ENCODE measurements around the gene DNAI1.
A peak's percentile ranks its signal among the peaks of the same experiment; 100 is the strongest.
"Not testable (repeated sequence)": the region's sequence is repeated elsewhere in the genome, so short reads cannot be mapped to it uniquely, and the experiment has no call there.

The DNAI1 gene

GRCh38 chr9:34458013-34458958 is at the start of gene DNAI1, which contains the start of gene FAM219A:
Gene DNAI1, plus strand, starts transcription at chr9:34458805. Its CDS starts 201 bp downstream, at chr9:34459006.
Gene FAM219A, minus strand, starts transcription at chr9:34458570. Its CDS starts 307 bp downstream, at chr9:34458263.
- intact Hi-C loops (cut with micrococcal nuclease) = loop anchor here (1.0 kb wide), 2 partner anchors 61 to 154 kb away; partner anchors contain the start of gene RPP25L
- peak within 1 kb of the TSS; percentile 82 for H3K4me3 Mint-ChIP-seq
- H3K4me1 Mint-ChIP-seq (ENCODE audit: low read depth) = peaks cover 51% of the 10 kb centered on the region
- H3K27me3 Mint-ChIP-seq = peaks cover 35% of the 10 kb centered on the region
- peaks cover 7% of the 10 kb centered on the region for H3K36me3 Mint-ChIP-seq (ENCODE audit: low read depth)
- H3K9me3 Mint-ChIP-seq = no peaks in the 10 kb centered on the region
- peak within 1 kb of the TSS; percentile 75 for H3K27ac Mint-ChIP-seq

GRCh38 chr9:34409154-34409553 is 49.5 kb upstream of the DNAI1 start:
- no peak overlapping the region for H3K27ac Mint-ChIP-seq
- intact Hi-C loops (cut with micrococcal nuclease) = loop anchor here (10.0 kb wide), 1 partner anchor 136 kb away; no protein-coding TSS in a partner anchor
- peaks cover 15% of the 10 kb centered on the region for H3K36me3 Mint-ChIP-seq (ENCODE audit: low read depth)
- H3K9me3 Mint-ChIP-seq = no peaks in the 10 kb centered on the region
- H3K4me1 Mint-ChIP-seq (ENCODE audit: low read depth) = peaks cover 4% of the 10 kb centered on the region
- peaks cover 2% of the 10 kb centered on the region for H3K27me3 Mint-ChIP-seq
- H3K4me3 Mint-ChIP-seq = no peak overlapping the region

GRCh38 chr9:34412336-34412735 is 46.3 kb upstream of the DNAI1 start:
- Mint-ChIP-seq H3K27me3 (peaks cover 2% of the 10 kb centered on the region), H3K36me3 (ENCODE audit: low read depth) (no peaks in the 10 kb centered on the region), H3K27ac (no peak overlapping the region), H3K4me3 (no peak overlapping the region), H3K9me3 (no peaks in the 10 kb centered on the region), H3K4me1 (ENCODE audit: low read depth) (peaks cover 4% of the 10 kb centered on the region)
- intact Hi-C loops (cut with micrococcal nuclease) = no loop called here

DNA sequence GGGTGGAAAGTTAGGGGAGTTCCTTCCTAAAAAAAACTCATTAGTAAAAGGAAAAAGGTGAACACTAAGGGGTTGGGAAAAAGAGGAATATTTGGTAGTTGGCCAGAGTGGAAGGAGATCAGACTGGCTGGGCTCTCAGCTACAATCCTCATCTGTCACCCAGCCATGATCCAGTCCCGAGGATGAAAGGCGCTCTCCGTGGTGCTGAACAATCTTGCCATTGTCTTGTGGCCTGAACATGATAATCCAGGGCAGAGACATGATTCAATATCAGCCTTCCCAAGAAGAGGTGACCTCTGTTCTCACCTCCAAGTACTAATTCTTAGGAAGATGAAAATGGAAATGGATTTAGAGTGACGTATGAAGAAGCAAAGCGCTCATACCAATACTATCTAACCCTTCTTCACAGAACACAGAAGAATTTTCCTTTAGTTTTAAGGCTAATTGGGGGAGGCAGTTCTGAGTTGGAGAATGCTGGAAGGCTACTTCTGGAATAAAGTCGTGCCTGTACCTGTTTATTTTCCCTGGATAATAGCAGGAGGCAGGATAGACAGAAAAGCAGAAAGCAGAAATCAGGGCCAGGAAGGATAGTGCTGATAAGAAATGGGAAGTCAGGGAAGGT is 45.3 kb upstream of the DNAI1 start:
- Mint-ChIP-seq H3K36me3 (ENCODE audit: low read depth) (no peaks in the 10 kb centered on the region), H3K4me3 (no peak overlapping the region), H3K27ac (no peak overlapping the region), H3K4me1 (ENCODE audit: low read depth) (no peaks in the 10 kb centered on the region), H3K9me3 (no peaks in the 10 kb centered on the region), H3K27me3 (peaks cover 2% of the 10 kb centered on the region)
- intact Hi-C loops (cut with micrococcal nuclease) = no loop called here

DNA sequence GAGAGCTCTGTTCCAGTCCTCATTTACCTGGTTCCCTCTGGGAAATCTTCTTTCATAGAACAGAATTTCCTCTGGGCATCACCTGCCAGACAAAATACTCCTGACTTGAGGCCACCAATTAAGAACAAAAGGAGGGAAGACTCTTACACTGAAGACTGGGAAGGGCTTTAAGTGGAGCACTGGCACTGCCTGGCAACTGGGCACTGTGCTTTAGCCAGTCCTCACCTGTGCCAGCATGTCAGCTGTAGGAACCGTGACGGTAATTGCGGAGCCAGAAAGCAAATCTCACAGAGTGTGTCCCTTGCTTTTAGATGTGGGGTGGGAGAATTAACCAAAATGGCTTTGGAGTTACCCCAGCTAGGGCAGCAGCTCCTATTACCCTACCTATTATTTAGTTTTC is 40.9 kb upstream of the DNAI1 start:
- Mint-ChIP-seq H3K36me3 (ENCODE audit: low read depth) (no peaks in the 10 kb centered on the region), H3K4me1 (ENCODE audit: low read depth) (no peaks in the 10 kb centered on the region), H3K4me3 (no peak overlapping the region), H3K9me3 (no peaks in the 10 kb centered on the region), H3K27ac (no peak overlapping the region), H3K27me3 (peaks cover 2% of the 10 kb centered on the region)
- intact Hi-C loops (cut with micrococcal nuclease) = no loop called here

- H3K4me1 Mint-ChIP-seq (ENCODE audit: low read depth) = no peaks in the 10 kb centered on the region
- H3K27ac Mint-ChIP-seq = no peak overlapping the region
- H3K27me3 Mint-ChIP-seq = no peaks in the 10 kb centered on the region
- H3K36me3 Mint-ChIP-seq (ENCODE audit: low read depth) = no peaks in the 10 kb centered on the region
- intact Hi-C loops (cut with micrococcal nuclease) = no loop called here
- no peak overlapping the region for H3K4me3 Mint-ChIP-seq
- no peaks in the 10 kb centered on the region for H3K9me3 Mint-ChIP-seq
Measured at GRCh38 chr9:34419716-34420504, 38.7 kb upstream of the DNAI1 start.

DNA sequence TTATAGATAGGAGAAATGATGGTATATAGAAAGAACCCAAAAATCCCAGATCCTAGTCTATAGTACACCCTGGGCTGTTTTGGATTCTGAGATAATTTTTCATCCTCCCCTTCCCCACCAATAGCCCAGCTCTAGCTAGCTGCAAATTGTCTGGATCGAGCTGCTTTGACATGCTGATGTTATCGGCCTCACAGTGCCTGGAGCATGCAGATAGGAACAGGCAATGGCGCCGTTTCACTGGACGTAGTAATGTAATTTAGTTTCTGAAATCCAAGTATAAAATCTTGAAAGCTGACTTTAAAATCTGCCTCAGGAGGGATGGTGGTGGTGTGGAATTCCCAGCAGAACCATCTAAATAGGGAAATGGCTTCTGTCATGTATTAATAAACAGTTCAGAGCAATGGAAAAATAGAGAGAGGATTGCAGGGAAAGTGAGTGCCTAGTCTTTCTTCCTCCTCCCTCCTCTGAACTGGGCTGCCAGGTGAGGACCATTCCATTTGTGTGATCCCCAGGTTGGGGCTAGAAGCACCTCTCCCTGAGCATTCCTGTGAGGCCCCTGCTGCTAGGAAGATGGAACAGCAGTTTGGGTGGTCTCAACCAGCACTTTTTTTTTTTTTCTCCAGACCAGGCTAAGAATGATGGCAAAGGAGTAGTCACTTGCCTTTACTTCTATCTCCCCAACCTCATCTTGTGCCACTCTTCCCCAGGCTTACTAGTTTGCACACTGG is 32.1 kb upstream of the DNAI1 start:
- H3K4me1 Mint-ChIP-seq (ENCODE audit: low read depth) = no peaks in the 10 kb centered on the region
- no peaks in the 10 kb centered on the region for H3K36me3 Mint-ChIP-seq (ENCODE audit: low read depth)
- H3K27me3 Mint-ChIP-seq = no peaks in the 10 kb centered on the region
- H3K9me3 Mint-ChIP-seq = no peaks in the 10 kb centered on the region
- intact Hi-C loops (cut with micrococcal nuclease) = no loop called here
- H3K4me3 Mint-ChIP-seq = no peak overlapping the region
- H3K27ac Mint-ChIP-seq = no peak overlapping the region

- Mint-ChIP-seq H3K36me3 (ENCODE audit: low read depth) (no peaks in the 10 kb centered on the region), H3K9me3 (no peaks in the 10 kb centered on the region), H3K27me3 (no peaks in the 10 kb centered on the region), H3K4me3 (no peak overlapping the region), H3K27ac (no peak overlapping the region), H3K4me1 (ENCODE audit: low read depth) (no peaks in the 10 kb centered on the region)
- intact Hi-C loops (cut with micrococcal nuclease) = no loop called here
Measured at GRCh38 chr9:34428325-34428958, 30.2 kb upstream of the DNAI1 start.

GRCh38 chr9:34430843-34431437 is 27.7 kb upstream of the DNAI1 start:
- Mint-ChIP-seq H3K27ac (no peak overlapping the region), H3K9me3 (no peaks in the 10 kb centered on the region), H3K27me3 (no peaks in the 10 kb centered on the region), H3K4me1 (ENCODE audit: low read depth) (no peaks in the 10 kb centered on the region), H3K36me3 (ENCODE audit: low read depth) (no peaks in the 10 kb centered on the region), H3K4me3 (no peak overlapping the region)
- intact Hi-C loops (cut with micrococcal nuclease) = no loop called here

- no peak overlapping the region for H3K27ac Mint-ChIP-seq
- no peaks in the 10 kb centered on the region for H3K9me3 Mint-ChIP-seq
- H3K36me3 Mint-ChIP-seq (ENCODE audit: low read depth) = no peaks in the 10 kb centered on the region
- intact Hi-C loops (cut with micrococcal nuclease) = no loop called here
- no peaks in the 10 kb centered on the region for H3K27me3 Mint-ChIP-seq
- H3K4me3 Mint-ChIP-seq = no peak overlapping the region
- no peaks in the 10 kb centered on the region for H3K4me1 Mint-ChIP-seq (ENCODE audit: low read depth)
Measured at GRCh38 chr9:34431667-34432066, 26.9 kb upstream of the DNAI1 start.

GRCh38 chr9:34437006-34437925 is 21.3 kb upstream of the DNAI1 start:
- no peak overlapping the region for H3K27ac Mint-ChIP-seq
- no peaks in the 10 kb centered on the region for H3K9me3 Mint-ChIP-seq
- peaks cover 26% of the 10 kb centered on the region for H3K36me3 Mint-ChIP-seq (ENCODE audit: low read depth)
- intact Hi-C loops (cut with micrococcal nuclease) = loop anchor here (1.0 to 5.0 kb wide), 3 partner anchors 63 to 155 kb away; no protein-coding TSS in a partner anchor
- H3K4me1 Mint-ChIP-seq (ENCODE audit: low read depth) = peaks cover 14% of the 10 kb centered on the region
- no peaks in the 10 kb centered on the region for H3K27me3 Mint-ChIP-seq
- no peak overlapping the region for H3K4me3 Mint-ChIP-seq

DNA sequence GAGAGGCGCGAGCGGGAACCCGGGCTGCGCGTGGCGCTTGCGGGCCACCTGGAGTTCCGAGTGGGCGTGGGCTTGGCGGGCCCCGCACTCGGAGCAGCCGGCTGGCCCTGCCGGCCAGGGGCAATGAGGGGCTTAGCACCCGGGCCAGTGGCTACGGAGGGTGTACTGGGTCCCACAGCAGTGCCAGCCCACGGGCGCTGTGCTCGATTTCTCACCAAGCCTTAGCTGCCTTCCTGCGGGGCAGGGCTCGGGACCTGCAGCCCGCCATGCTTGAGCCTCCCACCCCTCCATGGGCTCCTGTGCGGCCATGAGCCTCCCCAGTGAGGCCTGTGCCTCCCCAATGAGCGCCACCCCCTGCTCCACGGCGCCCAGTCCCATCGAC is 20.7 kb upstream of the DNAI1 start:
- peaks cover 28% of the 10 kb centered on the region for H3K36me3 Mint-ChIP-seq (ENCODE audit: low read depth)
- H3K27ac Mint-ChIP-seq, H3K9me3 Mint-ChIP-seq, H3K27me3 Mint-ChIP-seq, H3K4me3 Mint-ChIP-seq: not testable (repeated sequence)
- H3K4me1 Mint-ChIP-seq (ENCODE audit: low read depth) = peaks cover 14% of the 10 kb centered on the region
- intact Hi-C loops (cut with micrococcal nuclease) = loop anchor here (1.0 to 5.0 kb wide), 3 partner anchors 62 to 154 kb away; no protein-coding TSS in a partner anchor

Measured in dendritic cell treated with granulocyte-macrophage colony-stimulating factor and Interleukin-4, amounts not matched to agents 40 ng/mL and 50 ng/mL, for 4 days (primary cell).